Body of pancreas (tissue), 4 donors: ENCODE results near the gene NELFB. TPM values are rescaled to one million over a fixed set of nuclear protein-coding genes. Genes with fewer than 3 reads are reported as not detected.

Experiments
- ATAC-seq: fragments of 150-250 bp; one replicate; pipeline ENCODE4 v1.9.1; 2016
- DNase-seq, 4 donors: peaks; one replicate each; pipeline ENCODE4 v3.0.0-alpha.2; 2019
- H3K27ac ChIP-seq, 4 donors: fragments of 200-600 bp; sonication (generic); 1 replicate in 3 of 4; 2 replicates in 1 of 4; pipeline versions ENCODE4 v1.5.1 to v1.6.1; 2016 to 2019; ENCODE audit warnings: mild to moderate bottlenecking in 1 of 4, mixed read lengths in 1 of 4, moderate library complexity in 1 of 4
- H3K27me3 ChIP-seq, 2 donors: fragments of 200-600 bp; sonication (generic); one replicate each; pipeline ENCODE4 v1.6.0; 2016; ENCODE audit warnings: mild to moderate bottlenecking in 1 of 2
- H3K36me3 ChIP-seq, 2 donors: fragments of 200-600 bp; sonication (generic); replicated peaks in 1 of 2; 2 replicates each; pipeline ENCODE4 v1.5.1; 2016; ENCODE audit warnings: low read depth in 2 of 2; ENCODE audit not compliant: insufficient read depth in 1 of 2
- H3K4me1 ChIP-seq: fragments of 200-600 bp; sonication (generic); one replicate; pipeline ENCODE4 v1.6.0; 2016
- H3K4me3 ChIP-seq, 2 donors: fragments of 200-600 bp; sonication (generic); 1 replicate in 1 of 2; 2 replicates in 1 of 2; pipeline ENCODE4 v1.5.1; 2016 to 2019
- H3K9me3 ChIP-seq, 3 donors: fragments of 200-600 bp; sonication (generic); 1 replicate in 2 of 3; 2 replicates in 1 of 3; pipeline ENCODE4 v1.5.1; 2016
- CTCF ChIP-seq, 7 experiments: fragments of 450-650 bp in 4 of 7; fragments of 200-600 bp in 3 of 7; sonication (generic) in 3 of 7; IDR thresholded peaks; one replicate each; pipeline ENCODE4 v1.5.1; 2016 to 2019; ENCODE audit warnings: antibody characterized with exemption in 7 of 7
- POLR2A ChIP-seq, 3 donors: fragments of 450-650 bp; IDR thresholded peaks; one replicate each; pipeline ENCODE4 v1.6.1; 2016; ENCODE audit warnings: antibody characterized with exemption in 3 of 3, mild to moderate bottlenecking in 2 of 3
- WGBS, 2 donors: methylation state at CpG; one replicate each; pipeline ENCODE4 v1.1.5; 2017; 5-methylcytosine and 5-hydroxymethylcytosine counted together
- intact Hi-C: fragments of 100-400 bp; cut with DNase I; formaldehyde crosslinking; loops from one replicate; pipeline ENCODE4 v1.15.1; 2023
- total RNA-seq, 2 donors: library from RNA; depleted of rRNA; stranded (reverse); fragments of >200 nt; gene quantifications; one replicate each; pipeline ENCODE4 v1.1.0, GENCODE V29; 2016

Gene NELFB
- 10 to 100 TPM; 31.3 to 34.2 TPM for total RNA-seq

GRCh38 chr9:137254624-137255447 lies at the start of gene NELFB:
Gene NELFB, plus strand, starts transcription at chr9:137255327.
- DNase-seq = peak; percentile 92 to 94 (median 94)
- H3K4me1 ChIP-seq = peaks cover 44% of the 10 kb centered on the region
- TF ChIP-seq POLR2A (IDR thresholded peaks at IDR 0.05) = peak; percentile 37 to 78 (median 67)
- peak in 2 of 7 experiments; percentile 25 to 42 for TF ChIP-seq CTCF (IDR thresholded peaks at IDR 0.05)
- WGBS, 2 donors = 1 to 3% methylated on average over 14 to 77 of the region's 105 CpGs
- intact Hi-C loops = no loop called here
- peak; percentile 94 for ATAC-seq
- H3K27me3 ChIP-seq = no peaks in the 10 kb centered on the region
- peaks cover 0 to 3% of the 10 kb centered on the region in 2 donors for H3K36me3 ChIP-seq
- no peaks in the 10 kb centered on the region for H3K9me3 ChIP-seq
- H3K4me3 ChIP-seq = peak within 1 kb of the TSS; percentile 97 to 99
- peak within 1 kb of the TSS; percentile 63 to 84 (median 73) for H3K27ac ChIP-seq

- Histone ChIP-seq H3K27me3 (no peaks in the 10 kb centered on the region), H3K36me3 (no peaks in the 10 kb centered on the region), H3K9me3 (no peaks in the 10 kb centered on the region), H3K4me1 (peaks cover 46% of the 10 kb centered on the region), H3K27ac (no peak overlapping the region), H3K4me3 (no peak overlapping the region)
- intact Hi-C loops = no loop called here
- ATAC-seq = no peak
- no peak for DNase-seq
- TF ChIP-seq CTCF (IDR thresholded peaks at IDR 0.05) (no peak), POLR2A (IDR thresholded peaks at IDR 0.05) (no peak)
- 34 to 43% methylated on average over 7 of the region's 7 CpGs for WGBS, 2 donors
These were observed 48.5 kb upstream of the NELFB start for GRCh38 chr9:137206602-137207001.

- intact Hi-C loops = no loop called here
- ATAC-seq (no peak), DNase-seq (no peak)
- Histone ChIP-seq H3K4me3 (no peak overlapping the region), H3K27ac (no peak overlapping the region), H3K36me3 (no peaks in the 10 kb centered on the region), H3K27me3 (no peaks in the 10 kb centered on the region), H3K9me3 (no peaks in the 10 kb centered on the region), H3K4me1 (peaks cover 6% of the 10 kb centered on the region)
- WGBS, 2 donors = 76 to 88% methylated on average over 11 to 13 of the region's 13 CpGs
- TF ChIP-seq CTCF (IDR thresholded peaks at IDR 0.05) = no peak
- TF ChIP-seq POLR2A (IDR thresholded peaks at IDR 0.05) = no peak
These were observed 43.6 kb upstream of the NELFB start for GRCh38 chr9:137211532-137211931.

GRCh38 chr9:137212520-137212919 lies 42.6 kb upstream of the NELFB start:
- H3K9me3 ChIP-seq = no peaks in the 10 kb centered on the region
- WGBS, 2 donors = 78 to 82% methylated on average over 21 of the region's 21 CpGs
- peaks cover 9% of the 10 kb centered on the region for H3K4me1 ChIP-seq
- intact Hi-C loops = no loop called here
- TF ChIP-seq CTCF (IDR thresholded peaks at IDR 0.05) = no peak
- TF ChIP-seq POLR2A (IDR thresholded peaks at IDR 0.05) = no peak
- no peaks in the 10 kb centered on the region for H3K27me3 ChIP-seq
- H3K4me3 ChIP-seq = no peak overlapping the region
- no peaks in the 10 kb centered on the region for H3K36me3 ChIP-seq
- ATAC-seq = no peak
- DNase-seq = no peak
- no peak overlapping the region for H3K27ac ChIP-seq
